Amygdala (tissue), 56 donors: ENCODE measurements around the gene CYTIP.

Source experiments
- DNase-seq, 56 donors: peaks; one replicate each; lab custom pipeline; 2025; lab: John Stamatoyannopoulos, UW

The CYTIP gene

DNA sequence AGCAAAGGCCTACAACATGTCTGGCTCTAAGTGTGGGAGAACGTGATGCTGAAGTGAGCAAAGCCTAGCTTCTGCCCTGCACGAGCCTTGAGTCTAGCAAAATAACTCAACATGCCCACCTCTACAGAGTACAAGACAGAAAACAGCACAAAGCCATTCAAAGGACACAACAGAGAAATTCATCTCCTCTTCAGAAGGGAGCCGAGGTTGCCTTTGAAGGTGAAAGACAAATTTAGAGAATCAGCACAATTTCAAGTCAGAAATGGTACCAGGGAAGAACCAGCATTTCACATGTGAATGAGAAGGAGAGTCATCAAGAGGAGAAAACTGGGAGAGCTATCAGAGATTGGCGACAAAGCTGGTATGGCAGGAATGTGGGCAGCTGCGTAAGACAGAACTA is 21.7 kb upstream of the CYTIP start:
- no peak for DNase-seq

DNA sequence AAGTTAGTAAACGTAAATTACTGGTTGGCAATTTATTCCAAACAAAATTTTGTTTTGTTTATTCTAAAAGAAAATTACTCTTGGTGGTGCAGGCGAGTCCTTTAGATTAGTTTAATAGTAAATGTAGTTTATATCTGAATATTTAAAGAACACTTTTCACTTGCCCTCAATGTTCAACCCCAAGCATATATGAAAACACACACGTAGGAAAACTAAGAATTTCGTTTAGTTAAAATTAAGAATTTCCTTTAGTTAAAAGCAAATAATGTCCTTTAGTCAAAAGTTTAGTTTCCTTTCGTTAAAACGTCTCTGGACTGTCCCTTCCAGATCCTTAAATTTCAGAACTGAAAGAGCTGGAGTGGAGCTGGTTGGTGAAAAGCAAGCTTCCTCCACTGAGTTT is 19.1 kb upstream of the CYTIP start:
- no peak for DNase-seq

DNA sequence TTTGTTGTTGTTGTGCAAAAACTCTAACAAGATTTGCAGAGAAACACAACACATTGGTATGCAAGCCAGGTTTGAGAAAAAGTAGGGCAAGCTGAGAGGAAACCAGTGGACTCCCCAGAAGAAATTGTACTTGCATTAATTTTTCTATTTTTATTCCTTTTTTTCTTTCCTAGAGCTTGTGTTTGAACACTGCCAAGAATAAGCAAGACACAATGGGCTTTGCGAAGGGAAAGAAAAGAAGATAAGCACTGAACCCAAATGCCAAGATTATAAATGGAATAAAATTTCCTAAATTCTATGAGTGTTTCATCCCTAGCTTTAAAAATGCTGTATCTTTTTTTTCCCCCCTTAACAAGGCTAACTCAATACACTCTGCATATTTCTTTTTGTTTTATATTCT is 17.0 kb upstream of the CYTIP start:
- no peak for DNase-seq

DNA sequence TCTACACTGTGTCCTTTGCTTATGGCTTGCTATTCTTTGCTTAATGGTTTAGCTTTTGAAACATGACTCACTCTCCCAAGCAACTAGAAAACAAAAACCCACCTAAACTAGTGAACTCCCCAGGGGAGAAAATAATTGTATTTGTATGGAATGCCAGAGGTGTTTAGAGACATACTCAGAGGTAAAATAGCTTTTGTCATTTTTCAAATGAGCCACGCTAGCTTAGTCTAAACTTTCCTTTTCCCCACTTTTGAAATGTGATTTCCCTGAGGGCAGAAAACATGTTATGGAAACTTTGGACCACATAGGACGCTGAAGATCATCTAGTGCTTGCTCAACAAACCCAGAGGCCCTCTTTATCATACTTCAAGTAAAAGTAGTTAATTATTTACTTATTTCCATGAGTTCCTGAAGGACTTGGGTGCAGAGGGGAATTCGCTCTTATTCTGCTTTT is 16.5 kb upstream of the CYTIP start:
- no peak for DNase-seq

DNA sequence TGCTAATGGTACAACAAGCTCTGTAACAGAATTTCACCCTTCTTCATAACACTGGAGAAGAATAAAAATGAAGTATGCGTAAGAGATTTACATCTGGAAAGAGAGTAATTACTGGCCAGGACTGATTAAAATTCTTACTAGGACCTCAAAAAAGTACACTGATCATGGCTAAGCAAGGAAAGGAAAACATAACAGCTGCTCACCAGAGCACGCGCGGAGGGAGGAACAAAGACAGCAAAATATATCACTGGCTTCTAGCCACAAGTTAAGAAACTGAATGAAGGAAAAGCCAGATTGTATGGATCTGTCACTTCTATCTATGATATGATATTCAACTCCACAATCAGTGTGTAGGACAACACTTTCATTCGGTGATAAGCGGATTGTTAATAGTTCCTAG is 15.6 kb upstream of the CYTIP start:
- no peak for DNase-seq

DNA sequence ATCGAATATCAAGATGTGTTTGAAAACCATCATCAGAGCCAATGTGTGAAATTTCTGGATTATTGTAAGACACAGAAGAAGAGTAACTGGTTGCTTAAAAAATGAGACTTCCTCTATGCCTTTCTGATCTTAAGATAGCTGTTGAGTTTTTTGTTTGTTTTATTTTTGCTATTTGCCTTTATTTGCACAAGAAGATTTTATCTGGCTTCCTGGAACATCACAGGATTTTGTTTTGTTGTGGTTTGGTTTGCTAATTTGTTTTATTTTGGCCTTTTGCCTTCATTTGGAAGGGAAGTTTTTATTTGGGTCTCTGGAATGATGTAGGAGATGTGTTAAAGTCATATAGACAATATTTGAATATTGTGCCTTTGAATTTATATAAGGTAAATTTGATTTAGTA is 3.9 kb upstream of the CYTIP start:
- DNase-seq: no peak

DNA sequence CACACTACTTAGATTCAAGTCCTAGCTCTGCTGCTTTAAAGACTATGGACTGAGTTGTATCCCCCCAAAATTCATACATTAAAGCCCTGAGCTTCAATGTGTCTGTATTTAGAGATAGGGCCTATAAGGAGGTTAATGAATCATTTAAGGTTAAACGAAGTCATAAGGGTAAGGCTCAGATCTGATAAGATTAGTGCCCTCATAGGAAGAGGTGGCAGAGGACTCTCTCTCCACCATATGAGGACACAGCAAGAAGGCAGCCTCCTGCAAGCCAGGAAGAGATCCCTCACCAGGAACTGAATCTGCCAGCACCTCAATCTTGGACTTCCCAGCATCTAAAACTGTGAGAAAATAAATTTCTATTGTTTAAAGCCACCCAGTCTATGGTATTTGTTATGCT is 3.1 kb upstream of the CYTIP start:
- no peak for DNase-seq

DNA sequence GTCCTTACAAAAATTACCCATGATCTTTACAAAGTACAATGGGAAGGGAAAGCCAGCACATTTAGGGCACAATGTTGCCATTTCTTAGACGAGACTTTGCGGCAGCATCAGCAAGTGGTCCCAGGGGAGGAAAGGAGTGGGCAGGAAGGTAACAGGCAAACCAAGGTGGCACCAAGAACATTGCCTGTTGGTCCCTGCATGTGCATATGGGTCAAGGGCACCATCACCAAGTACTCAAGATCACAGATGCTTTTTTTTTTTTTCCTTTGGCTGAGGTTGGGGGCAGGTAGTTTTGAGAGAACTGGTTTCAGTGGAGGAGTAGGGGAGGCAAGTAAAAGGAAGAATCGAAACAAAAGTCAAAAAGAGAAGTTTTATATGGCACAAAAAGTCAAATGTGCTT is 752 bp upstream of the CYTIP start:
- no peak for DNase-seq

DNA sequence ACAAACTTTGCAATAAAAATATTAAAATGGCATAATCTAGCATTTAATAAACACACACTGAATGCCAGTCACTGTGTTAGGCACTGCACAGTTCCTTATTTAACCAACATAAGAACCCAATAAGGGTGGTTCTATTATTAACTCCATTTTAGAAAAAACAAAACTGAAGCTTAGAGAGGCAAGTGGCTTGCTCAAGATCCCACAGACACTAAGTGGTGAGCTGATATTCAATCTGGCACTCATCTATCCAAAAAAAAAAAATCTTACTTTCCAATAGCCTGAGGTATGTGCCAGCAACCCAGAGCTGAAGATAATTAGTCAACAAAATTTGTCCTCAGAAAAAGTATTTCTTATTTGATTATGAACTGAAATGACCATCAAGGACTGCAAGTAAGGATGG is 799 bp downstream of the CYTIP start:
- DNase-seq: no peak

DNA sequence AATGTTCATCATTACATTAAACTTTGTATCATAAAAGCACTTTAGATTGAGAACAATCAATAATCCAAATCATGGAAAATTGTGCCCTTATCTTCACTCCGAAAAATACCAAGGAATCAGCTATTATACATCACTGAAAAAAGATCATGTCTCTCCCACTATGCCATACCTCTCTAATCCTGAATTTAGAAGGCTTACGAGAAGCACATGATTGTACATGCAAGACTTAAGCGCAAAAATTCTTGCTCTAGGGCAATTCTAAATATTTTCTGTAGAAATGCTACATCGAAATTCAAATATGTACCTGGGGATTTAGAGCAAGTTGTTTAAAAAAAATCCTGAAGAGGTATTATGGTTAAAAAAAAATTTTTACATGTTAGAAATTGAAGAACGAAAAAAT is 1.3 kb downstream of the CYTIP start:
- DNase-seq: no peak

DNA sequence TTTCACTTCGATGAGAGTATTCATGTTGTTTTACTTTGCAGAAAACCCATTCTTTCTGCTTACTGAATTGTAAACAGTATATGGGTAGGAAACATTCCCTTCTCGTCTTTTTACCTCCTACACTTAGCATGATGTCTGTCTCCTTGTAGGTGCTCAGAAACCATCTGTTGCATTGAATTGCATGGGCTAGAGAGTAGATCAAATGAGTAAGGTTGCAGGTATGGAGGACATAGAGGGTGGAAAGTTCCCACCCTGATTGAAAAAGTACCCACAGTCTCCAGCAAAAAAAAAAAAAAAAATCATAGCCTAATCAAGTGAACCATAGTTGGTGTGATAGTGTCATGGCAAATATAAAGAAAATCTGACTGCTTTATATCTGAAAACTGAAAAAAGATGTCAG is 1.7 kb downstream of the CYTIP start:
- DNase-seq: no peak

DNA sequence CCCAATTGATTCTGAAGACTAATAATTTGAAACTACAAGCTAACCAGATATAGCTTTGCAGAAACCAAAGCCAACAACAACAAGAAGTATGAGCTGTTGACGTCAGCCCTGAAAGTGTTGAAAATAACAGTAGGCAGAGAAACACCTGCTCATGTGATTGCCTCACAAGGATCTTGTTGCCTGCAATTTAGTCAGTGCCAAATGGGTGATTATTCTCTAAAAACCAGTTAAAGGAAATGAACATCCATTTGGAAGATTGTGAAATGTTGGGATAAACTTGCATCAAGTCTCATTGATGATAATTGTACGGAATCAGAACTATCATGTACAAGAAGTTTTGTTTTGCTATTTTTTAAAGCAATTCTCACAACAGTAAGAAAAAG is 2.8 kb downstream of the CYTIP start:
- DNase-seq: no peak

DNA sequence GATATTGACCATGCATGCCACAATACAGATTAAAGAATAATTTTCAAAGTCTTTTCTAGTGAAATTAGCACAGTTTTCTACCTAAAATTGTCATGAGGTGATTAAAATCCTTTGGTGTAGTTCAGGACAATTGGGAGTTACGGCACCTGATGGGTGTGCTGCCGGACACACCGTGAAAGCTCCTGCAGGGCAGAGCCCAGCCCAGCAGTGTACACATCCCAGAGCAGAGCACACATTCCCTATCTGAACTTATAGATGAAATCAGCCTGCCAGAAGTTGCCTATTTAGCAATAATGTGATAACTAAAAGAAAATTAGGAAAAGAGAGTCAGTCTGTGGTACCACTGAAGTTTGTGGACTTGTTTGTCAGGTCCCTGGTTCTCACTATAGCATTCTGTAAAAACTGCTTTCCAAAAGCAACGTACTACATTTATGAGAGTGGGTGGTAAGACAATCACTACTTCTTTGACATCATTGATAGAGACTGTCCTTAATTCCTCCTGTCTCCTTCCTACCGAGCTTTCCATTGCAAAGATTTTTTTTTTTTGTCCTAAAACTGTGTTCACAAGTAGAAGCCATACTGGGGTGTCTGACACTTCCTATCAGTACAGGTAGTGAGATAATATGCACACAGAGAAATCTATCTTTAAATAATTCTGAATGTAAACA is 3.4 kb downstream of the CYTIP start:
- DNase-seq: no peak

DNA sequence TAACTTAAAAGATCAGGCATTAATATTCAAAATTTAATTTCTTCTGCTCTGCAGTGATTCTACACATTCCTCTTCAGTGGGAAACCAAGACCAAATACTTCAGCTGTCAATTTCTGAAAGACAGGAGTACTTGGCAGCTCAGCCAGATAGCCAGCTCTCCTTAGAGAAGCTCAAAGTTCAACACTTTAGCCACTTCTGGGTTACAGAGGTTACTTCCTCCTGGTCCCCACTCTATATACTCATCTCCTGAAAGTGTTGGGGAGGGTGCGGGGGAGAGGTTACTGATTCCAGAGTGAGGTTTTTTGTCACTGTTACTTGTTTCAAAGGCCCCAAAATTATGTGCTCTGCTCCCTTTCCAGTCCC is 4.1 kb downstream of the CYTIP start:
- DNase-seq: no peak

DNA sequence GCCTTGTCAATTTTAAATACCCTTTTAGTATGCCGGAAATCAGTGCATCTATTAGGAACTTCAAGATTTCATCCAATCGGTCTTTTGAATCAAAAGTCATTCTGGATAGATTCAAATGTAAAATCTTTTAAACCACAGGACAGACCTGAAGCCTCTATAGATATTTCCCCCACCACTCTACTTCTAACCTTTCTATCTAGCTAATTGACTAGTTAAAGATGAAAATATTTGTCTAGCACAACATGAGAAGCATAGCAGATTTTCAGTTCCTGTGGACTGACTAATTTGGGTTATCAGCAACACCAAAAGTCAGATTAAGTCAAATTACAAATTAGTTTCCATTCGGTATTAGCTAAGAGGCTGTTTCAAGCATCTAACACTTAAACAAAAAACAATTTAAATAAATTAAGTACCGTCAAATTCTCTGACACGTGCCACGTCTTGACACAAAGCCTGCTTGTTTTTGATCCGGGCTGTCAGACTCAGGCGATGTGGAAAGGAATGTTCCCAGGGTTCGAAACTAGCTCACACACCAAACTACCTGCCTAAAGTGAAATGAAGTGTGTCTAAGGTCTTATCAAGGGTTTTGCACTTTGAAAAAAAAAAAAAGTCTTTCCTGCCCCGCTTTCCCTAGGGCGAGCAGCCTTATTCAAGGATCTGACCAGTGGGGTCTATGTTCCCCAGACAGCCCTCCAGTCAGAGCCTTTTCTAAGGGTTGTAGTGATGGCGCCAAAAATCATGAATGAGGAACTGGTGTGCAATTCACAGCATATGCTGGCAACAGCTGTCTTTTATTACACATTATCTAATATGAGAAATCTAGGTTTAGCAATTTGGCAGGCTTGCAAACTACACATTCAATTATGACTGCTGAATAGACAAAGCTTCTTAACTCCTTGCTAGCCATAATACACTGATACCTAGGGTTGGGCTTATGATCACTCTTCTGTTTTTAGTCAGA is 4.7 kb downstream of the CYTIP start:
- no peak for DNase-seq

DNA sequence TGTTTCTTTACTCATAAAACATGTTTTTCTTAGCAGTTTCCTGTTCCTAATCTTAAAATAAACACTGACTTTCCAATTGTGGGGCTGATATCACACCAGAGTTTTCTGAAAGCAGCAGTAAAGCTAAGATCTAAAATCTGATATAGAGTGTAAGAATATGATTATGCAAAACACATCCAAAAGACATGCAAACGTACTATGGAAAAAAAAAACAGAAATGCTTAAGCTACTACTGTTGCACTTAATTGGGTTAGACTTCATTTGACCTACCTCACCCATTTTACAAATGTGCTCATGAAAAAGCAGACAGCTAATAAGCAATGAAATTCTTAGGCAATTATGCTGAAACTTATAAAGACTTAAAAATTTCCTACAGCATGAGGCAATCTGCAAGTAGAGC is 10.5 kb downstream of the CYTIP start:
- no peak for DNase-seq

DNA sequence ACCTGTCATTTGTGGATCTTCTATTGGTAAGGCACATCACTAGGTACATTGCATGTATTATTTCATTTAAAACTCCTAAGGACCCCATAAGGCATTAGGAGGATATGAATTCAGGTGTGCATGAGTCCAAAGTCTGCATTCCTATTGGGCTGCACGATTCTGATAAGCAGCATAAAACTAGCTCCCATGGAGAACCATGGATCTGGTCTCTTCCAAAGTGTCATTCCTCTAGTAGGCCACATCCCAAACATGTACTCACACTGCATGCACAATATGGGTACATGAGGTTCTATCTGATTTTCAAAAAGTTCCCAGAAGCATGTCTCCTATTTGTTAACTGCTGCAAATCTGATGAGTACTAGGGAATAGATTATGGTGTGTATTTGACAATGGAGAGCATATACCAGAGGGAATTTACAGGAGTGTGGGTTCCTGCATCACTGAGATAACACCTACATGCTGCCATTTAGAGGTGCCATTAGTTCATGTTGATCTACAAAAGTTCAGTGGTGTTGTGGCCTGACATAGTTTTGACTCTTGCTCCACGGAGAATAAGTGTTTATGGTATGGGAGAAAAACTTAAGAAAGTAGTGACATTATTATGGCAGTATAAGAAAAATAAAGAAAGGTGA is 11.3 kb downstream of the CYTIP start:
- DNase-seq: no peak

DNA sequence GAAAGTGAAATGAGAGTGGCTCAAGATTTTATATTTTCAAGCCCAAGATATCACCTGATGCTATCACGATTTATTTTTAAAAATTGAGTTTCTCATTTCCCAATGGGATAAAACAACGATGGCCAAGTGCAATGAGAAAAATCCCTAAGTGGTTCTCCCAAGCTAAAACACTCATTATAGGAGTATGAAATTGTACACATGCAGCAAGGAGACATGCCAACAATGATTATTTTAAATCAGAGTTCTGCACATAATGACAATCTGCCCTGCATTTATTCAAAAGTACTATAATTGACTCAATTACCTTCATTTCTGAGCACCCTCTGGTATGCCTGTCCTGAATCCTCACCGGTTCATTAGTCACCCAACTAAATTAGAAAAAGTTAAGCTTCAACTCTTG is 12.7 kb downstream of the CYTIP start:
- DNase-seq: no peak

DNA sequence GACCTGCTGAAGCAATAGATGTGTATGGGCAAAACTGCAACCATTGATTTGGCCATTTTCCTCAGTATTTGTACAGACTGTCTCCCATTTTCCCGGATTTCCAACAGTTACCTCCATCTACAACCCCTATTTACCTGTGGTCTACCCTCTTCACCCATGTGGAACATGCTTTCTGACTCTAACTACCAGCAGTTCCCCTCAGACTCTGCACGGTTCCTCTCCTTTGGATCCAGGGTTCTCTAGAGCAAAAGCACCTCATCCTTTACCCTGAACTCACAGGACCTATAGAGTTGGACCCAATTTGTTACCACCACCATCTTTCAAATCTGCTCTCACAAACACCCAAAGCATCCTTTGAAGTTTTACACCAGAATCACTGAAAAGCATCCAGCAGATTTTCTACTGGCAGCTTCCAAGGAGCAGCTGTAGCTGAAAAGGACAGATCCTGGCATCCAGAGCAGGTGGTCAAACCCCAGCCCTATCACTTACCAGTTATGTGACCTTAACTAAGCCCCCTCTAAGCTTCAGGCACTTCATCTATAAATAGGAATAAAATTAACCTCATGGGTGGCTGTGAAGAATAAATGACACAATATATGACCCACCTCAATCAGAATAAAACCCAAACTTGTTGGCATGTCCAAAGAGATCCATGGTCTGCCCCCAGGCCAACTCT is 15.3 kb downstream of the CYTIP start:
- DNase-seq: no peak

DNA sequence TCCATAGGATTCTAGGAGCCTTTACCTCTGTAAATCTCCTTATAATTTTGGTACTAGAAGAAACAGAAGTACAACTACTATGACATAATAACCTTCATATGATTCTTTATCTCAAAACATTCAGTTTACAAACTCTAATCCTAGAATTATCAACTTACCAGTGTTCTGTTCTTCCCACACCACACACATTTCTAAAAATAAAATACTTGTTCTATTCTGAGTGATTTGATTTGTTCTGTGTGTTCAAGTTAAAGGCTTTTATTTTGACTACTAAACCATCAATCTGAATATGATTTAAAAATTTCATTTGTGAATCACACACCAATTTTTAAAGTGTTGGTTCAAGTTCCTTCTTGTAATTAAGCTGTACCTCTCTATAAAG is 16.0 kb downstream of the CYTIP start:
- no peak for DNase-seq
